ENCODE results near the gene SP7.

- no peak for TF ChIP-seq POLR2A (IDR thresholded peaks at IDR 0.05)
- TF ChIP-seq CTCF (IDR thresholded peaks at IDR 0.05), result no peak
Observed at GRCh38 chr12:53324113-53324778, 11.9 kb downstream of the SP7 start.
